Tibial nerve (tissue), 4 donors: ENCODE measurements around the gene HMOX1.

ENCODE experiments used
- CTCF ChIP-seq, 5 experiments: fragments of 200-600 bp in 3 of 5; fragments of 450-650 bp in 2 of 5; sonication (generic) in 3 of 5; IDR thresholded peaks; one replicate each; pipeline ENCODE4 v1.5.1; 2016 to 2019; ENCODE audit warnings: antibody characterized with exemption in 5 of 5, mild to moderate bottlenecking in 3 of 5, moderate library complexity in 2 of 5
- EP300 ChIP-seq, 2 donors: sonication (generic); formaldehyde crosslinking; IDR thresholded peaks; one replicate each; pipeline ENCODE4 v1.6.1; 2017; ENCODE audit warnings: antibody characterized with exemption in 2 of 2, mild to moderate bottlenecking in 1 of 2
- POLR2A ChIP-seq, 2 donors: fragments of 450-650 bp; IDR thresholded peaks; one replicate each; pipeline ENCODE4 v1.6.1; 2017; ENCODE audit warnings: antibody characterized with exemption in 2 of 2, mild to moderate bottlenecking in 2 of 2, moderate library complexity in 2 of 2

- no peak for TF ChIP-seq CTCF (IDR thresholded peaks at IDR 0.05)
- no peak for TF ChIP-seq POLR2A (IDR thresholded peaks at IDR 0.05)
- no peak for TF ChIP-seq EP300 (IDR thresholded peaks at IDR 0.05)
Measured at GRCh38 chr22:35378621-35379020, 2.3 kb upstream of the HMOX1 start.
